HG03442 (cell line): Measurements from ENCODE around the gene INO80D.
"Not testable (repeated sequence)": the region's sequence is repeated elsewhere in the genome, so short reads cannot be mapped to it uniquely, and the experiment has no call there.

Source experiments
- ATAC-seq: cut with Tn5 transposase; IDR thresholded peaks from one replicate; pipeline ENCODE4 v1.9.1; 2021; ENCODE audit warnings: mild to moderate bottlenecking, moderate library complexity; ENCODE audit not compliant: unreplicated experiment

Gene INO80D

GRCh38 chr2:205982776-205983327, 103.1 kb downstream of the INO80D start:
- ATAC-seq, result no peak

GRCh38 chr2:205978728-205979127, 107.2 kb downstream of the INO80D start:
- not testable (repeated sequence) for ATAC-seq

GRCh38 chr2:205977699-205978098, 108.3 kb downstream of the INO80D start:
- ATAC-seq, result not testable (repeated sequence)

GRCh38 chr2:205976934-205977659, 108.9 kb downstream of the INO80D start:
- not testable (repeated sequence) for ATAC-seq

- ATAC-seq, result no peak
Observed at GRCh38 chr2:205976120-205976814, 109.7 kb downstream of the INO80D start.

GRCh38 chr2:205975082-205975949, 110.7 kb downstream of the INO80D start:
- no peak for ATAC-seq

- no peak for ATAC-seq
Observed at GRCh38 chr2:205972113-205972512, 113.9 kb downstream of the INO80D start.

GRCh38 chr2:205970348-205970747, 115.6 kb downstream of the INO80D start:
- no peak for ATAC-seq

- no peak for ATAC-seq
Observed at GRCh38 chr2:205969584-205969983, 116.4 kb downstream of the INO80D start.

- no peak for ATAC-seq
Observed at GRCh38 chr2:205967391-205968075, 118.4 kb downstream of the INO80D start.

GRCh38 chr2:205965707-205966106, 120.3 kb downstream of the INO80D start:
- no peak for ATAC-seq

GRCh38 chr2:205964111-205964761, 121.7 kb downstream of the INO80D start:
- ATAC-seq, result no peak

- ATAC-seq, result no peak
Observed at GRCh38 chr2:205959521-205959920, 126.5 kb downstream of the INO80D start.

- no peak for ATAC-seq
Observed at GRCh38 chr2:205957452-205958154, 128.4 kb downstream of the INO80D start.

GRCh38 chr2:205954707-205955106, 131.3 kb downstream of the INO80D start:
- ATAC-seq, result no peak

GRCh38 chr2:205952282-205952681, 133.7 kb downstream of the INO80D start:
- ATAC-seq, result no peak

GRCh38 chr2:205948883-205949282, 137.1 kb downstream of the INO80D start:
- ATAC-seq, result no peak

- no peak for ATAC-seq
Observed at GRCh38 chr2:205948496-205948837, 137.5 kb downstream of the INO80D start.
